Measurements from ENCODE around the gene HTR1E. TPM values are rescaled to one million over a fixed set of nuclear protein-coding genes. Genes with fewer than 3 reads are reported as not detected.
"Not testable (repeated sequence)": the region's sequence is repeated elsewhere in the genome, so short reads cannot be mapped to it uniquely, and the experiment has no call there.

The HTR1E gene
- total RNA-seq, 2 donors from 2014 or later = not detected

DNA sequence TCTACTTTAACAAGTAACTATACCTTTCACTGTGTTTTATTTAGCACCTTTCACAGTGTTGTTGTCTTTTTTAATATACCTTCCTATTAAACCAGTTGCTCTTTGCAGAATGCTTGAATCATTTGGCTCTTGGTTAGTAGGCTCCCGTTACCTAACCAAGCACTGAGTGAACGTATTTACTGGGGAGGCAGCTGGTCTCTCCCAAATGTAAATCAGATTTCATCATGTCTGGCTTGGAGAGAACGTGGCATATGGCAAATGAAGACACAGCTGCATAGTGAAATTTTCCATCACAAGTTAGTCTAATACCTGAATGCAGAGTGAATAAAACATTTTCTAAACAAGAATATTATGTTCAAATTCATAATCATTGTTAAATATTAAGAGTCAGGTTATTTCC is 12.4 kb downstream of the HTR1E start:
- ATAC-seq = no peak
- H3K9me3 ChIP-seq (ENCODE audit: control insufficient read depth, low read length, poor library complexity, severe bottlenecking) = no peaks in the 10 kb centered on the region
- Mint-ChIP-seq H3K36me3 (ENCODE audit: low read depth) (no peaks in the 10 kb centered on the region), H3K27me3 (peaks cover 10% of the 10 kb centered on the region), H3K4me3 (no peak overlapping the region), H3K27ac (no peak overlapping the region), H3K4me1 (no peaks in the 10 kb centered on the region)
- no peak for DNase-seq

DNA sequence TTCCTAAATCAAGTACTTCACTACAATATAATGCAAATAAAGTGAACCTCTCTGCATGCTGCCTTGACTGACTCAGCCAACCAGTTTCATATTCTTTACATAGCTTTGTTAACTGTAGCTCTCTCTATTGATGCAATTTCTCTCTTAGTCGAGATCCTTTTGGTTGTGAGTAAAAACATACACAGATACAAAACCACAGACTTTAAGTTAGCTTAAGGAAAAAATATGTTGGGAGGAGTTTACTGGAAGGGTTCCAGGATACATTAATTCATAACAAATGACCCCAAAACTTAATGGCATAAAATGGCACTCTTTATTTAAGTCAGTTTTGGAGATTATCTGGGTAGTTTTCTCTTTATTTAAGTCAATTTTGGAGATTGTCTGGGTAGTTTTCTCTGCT is 15.7 kb downstream of the HTR1E start:
- Mint-ChIP-seq H3K36me3 (ENCODE audit: low read depth) (no peaks in the 10 kb centered on the region), H3K27ac (no peak overlapping the region), H3K4me1 (no peaks in the 10 kb centered on the region), H3K27me3 (peaks cover 10% of the 10 kb centered on the region), H3K4me3 (no peak overlapping the region)
- no peak for DNase-seq
- no peak for ATAC-seq
- H3K9me3 ChIP-seq (ENCODE audit: control insufficient read depth, low read length, poor library complexity, severe bottlenecking) = no peaks in the 10 kb centered on the region

DNA sequence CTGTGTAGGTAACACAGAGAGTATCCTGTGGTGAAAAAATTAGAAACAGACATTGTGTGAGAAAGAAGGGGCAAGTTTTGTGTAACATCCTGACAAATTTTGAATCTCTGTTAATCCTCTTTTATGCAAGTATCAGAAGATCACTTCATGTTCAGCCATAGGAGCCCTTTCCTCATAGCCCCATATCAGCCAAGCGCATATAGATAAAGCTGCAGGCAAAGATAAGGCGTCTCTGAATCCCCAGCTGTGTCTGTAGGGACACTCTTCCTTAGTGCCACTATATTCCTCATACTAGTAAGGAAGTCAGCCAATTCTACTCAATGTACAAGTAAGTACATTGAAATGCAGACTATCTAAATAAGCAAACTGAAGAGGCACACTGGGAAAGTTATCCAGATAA is 22.3 kb downstream of the HTR1E start:
- DNase-seq = no peak
- Mint-ChIP-seq H3K36me3 (ENCODE audit: low read depth) (no peaks in the 10 kb centered on the region), H3K4me3 (no peak overlapping the region), H3K27me3 (peaks cover 12% of the 10 kb centered on the region), H3K4me1 (no peaks in the 10 kb centered on the region), H3K27ac (no peak overlapping the region)
- no peak for ATAC-seq
- no peaks in the 10 kb centered on the region for H3K9me3 ChIP-seq (ENCODE audit: control insufficient read depth, low read length, poor library complexity, severe bottlenecking)

DNA sequence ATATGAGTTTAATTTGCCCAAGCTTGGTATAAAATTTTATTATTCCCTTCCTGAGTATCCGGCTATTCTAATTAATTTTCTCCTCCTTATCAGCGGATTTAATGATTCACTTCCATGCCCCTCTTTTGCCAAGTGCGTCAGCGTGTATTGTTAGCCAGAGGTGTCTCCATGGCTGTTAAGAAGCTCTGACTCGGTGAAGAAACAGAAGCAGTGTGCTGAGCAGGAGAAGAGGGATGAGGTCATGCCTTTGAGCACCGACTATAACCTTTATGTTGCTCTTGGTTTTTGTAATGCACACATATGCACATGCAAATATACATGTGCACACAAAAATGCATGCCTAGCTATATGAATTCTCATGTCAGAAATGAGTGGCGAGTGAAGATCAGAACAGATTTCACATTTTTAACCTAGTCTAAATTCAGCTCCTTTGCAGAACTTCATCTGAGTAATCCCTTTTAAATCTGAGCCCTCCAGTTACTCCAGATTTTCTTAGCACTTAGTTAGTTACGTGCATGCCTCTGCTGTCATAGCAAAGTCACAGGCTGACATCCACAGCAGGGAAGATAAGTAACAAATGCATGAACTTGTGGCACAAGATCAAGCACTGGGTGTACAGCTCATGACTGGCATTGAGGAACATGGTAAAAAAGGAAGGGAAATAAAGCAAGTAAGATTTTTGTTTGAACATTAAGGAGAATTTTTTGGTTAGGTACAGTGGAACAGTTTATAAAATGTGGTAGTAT is 24.3 kb downstream of the HTR1E start:
- Mint-ChIP-seq H3K4me3 (no peak overlapping the region), H3K4me1 (no peaks in the 10 kb centered on the region), H3K36me3 (ENCODE audit: low read depth) (no peaks in the 10 kb centered on the region), H3K27ac (no peak overlapping the region), H3K27me3 (peaks cover 28% of the 10 kb centered on the region)
- no peaks in the 10 kb centered on the region for H3K9me3 ChIP-seq (ENCODE audit: control insufficient read depth, low read length, poor library complexity, severe bottlenecking)
- DNase-seq (no peak), ATAC-seq (no peak)

DNA sequence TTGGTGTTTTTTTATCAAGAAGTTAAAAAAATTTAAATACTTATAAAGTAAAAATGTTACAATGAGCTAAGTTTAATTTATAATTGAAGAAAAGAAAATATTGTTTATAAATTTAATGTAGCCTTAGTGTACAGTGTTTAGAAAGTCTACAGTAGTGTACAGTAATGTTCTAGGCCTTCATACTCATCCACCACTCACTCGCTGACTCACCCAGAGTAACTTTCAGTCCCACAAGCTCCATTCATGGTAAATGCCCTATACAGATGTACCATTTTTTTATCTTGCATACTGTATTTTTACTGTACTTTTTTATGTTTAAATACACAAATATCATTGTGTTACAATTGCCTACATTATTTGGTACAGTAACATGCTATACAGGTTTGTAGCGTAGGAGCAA is 26.0 kb downstream of the HTR1E start:
- no peak for DNase-seq
- Mint-ChIP-seq H3K27ac (no peak overlapping the region), H3K27me3 (peaks cover 28% of the 10 kb centered on the region), H3K4me3 (no peak overlapping the region), H3K4me1 (no peaks in the 10 kb centered on the region), H3K36me3 (ENCODE audit: low read depth) (no peaks in the 10 kb centered on the region)
- ATAC-seq = no peak
- no peaks in the 10 kb centered on the region for H3K9me3 ChIP-seq (ENCODE audit: control insufficient read depth, low read length, poor library complexity, severe bottlenecking)

DNA sequence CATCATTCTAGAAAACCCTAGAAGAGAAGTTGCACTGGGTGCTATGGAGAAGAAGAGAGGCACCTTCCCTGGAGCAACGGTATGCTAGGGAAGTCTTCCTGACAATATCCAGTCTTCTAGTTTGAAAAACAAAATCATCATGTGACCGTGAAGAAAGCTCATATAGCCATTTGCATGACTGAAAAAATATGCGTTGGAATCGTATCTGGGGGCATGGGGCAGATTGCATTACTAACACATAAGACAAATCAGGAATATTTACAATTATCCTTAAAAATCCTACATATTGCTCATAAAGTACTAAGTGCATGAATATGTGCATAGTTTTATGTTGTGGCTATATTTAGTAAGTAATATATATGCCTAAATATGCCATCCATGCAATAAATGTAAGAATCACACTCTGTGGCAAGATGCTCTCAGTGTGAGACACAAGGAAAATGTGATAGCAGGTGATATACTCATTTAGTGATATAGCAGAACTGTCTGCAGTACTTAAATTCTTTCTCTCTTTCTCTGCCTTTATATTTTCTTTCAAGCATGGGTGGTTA is 26.8 kb downstream of the HTR1E start:
- no peaks in the 10 kb centered on the region for H3K36me3 Mint-ChIP-seq (ENCODE audit: low read depth)
- DNase-seq (no peak), ATAC-seq (no peak)
- H3K9me3 ChIP-seq (ENCODE audit: control insufficient read depth, low read length, poor library complexity, severe bottlenecking) = no peaks in the 10 kb centered on the region
- peaks cover 28% of the 10 kb centered on the region for H3K27me3 Mint-ChIP-seq
- no peaks in the 10 kb centered on the region for H3K4me1 Mint-ChIP-seq
- H3K4me3 Mint-ChIP-seq = no peak overlapping the region
- H3K27ac Mint-ChIP-seq = no peak overlapping the region

DNA sequence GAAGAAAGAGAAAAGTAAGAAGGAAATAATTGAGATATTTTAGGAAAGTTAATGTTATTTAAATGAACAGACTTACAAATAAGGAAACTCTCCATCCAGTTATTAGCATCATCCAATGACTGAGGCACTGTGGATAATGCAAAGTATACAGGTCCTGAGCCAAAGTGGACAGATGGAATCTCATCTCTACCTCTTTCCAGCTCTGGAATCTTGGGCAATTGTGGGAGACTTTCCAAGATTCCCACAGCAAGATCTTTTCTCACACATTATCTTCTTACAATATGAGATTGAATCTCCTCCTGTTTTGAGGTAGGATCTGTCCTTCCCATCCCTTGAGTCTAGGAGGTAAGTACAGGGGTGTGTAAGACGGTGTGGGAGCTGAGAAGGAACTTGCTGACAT is 28.9 kb downstream of the HTR1E start:
- H3K9me3 ChIP-seq (ENCODE audit: control insufficient read depth, low read length, poor library complexity, severe bottlenecking) = no peaks in the 10 kb centered on the region
- no peak overlapping the region for H3K4me3 Mint-ChIP-seq
- ATAC-seq = no peak
- H3K4me1 Mint-ChIP-seq = no peaks in the 10 kb centered on the region
- peaks cover 34% of the 10 kb centered on the region for H3K27me3 Mint-ChIP-seq
- H3K36me3 Mint-ChIP-seq (ENCODE audit: low read depth) = no peaks in the 10 kb centered on the region
- DNase-seq = no peak
- no peak overlapping the region for H3K27ac Mint-ChIP-seq

DNA sequence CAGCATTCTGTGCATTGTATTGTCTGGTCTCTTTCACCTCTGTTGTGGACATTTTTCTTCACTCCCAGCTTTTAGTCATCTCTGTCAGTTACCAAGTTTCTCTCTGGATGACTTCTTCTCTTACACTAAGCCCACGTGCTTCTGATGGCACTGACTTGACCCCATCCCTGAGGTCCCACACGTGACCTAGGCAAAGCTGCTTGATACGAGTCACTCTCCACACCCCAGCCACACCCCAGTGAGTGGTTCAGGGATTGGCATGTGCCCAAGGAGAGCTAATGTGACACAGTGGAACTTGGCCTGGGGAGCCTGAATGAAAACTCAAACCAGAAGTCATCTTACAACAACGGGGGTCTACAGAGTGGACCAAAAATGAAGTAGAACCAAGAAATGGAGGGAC is 32.2 kb downstream of the HTR1E start:
- Mint-ChIP-seq H3K4me3 (no peak overlapping the region), H3K27me3 (peaks cover 22% of the 10 kb centered on the region), H3K27ac (no peak overlapping the region), H3K4me1 (no peaks in the 10 kb centered on the region), H3K36me3 (ENCODE audit: low read depth) (no peaks in the 10 kb centered on the region)
- DNase-seq = no peak
- H3K9me3 ChIP-seq (ENCODE audit: control insufficient read depth, low read length, poor library complexity, severe bottlenecking) = no peaks in the 10 kb centered on the region
- no peak for ATAC-seq

DNA sequence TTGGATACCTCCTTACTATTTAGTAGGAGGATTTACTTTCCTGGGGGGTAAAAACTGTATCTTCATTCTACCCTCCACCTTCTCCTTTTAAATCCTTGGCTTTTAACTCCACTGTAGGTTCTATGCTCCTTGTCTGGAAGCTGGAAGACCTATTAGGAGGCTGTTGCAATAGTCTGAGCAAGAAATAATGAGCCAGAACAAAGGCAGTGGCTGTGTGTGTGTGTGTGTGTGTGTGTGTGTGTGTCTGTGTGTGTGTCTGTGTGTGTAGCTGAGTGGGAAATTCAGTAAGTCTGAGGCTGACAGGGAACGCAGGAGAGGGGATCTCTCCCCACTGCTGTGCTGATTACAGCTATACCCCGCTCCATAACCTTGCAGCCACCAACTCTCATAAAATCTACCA is 35.8 kb downstream of the HTR1E start:
- Mint-ChIP-seq H3K36me3 (ENCODE audit: low read depth) (no peaks in the 10 kb centered on the region), H3K4me1 (no peaks in the 10 kb centered on the region), H3K4me3 (no peak overlapping the region), H3K27ac (no peak overlapping the region), H3K27me3 (peaks cover 15% of the 10 kb centered on the region)
- no peak for DNase-seq
- H3K9me3 ChIP-seq (ENCODE audit: control insufficient read depth, low read length, poor library complexity, severe bottlenecking) = no peaks in the 10 kb centered on the region
- no peak for ATAC-seq

DNA sequence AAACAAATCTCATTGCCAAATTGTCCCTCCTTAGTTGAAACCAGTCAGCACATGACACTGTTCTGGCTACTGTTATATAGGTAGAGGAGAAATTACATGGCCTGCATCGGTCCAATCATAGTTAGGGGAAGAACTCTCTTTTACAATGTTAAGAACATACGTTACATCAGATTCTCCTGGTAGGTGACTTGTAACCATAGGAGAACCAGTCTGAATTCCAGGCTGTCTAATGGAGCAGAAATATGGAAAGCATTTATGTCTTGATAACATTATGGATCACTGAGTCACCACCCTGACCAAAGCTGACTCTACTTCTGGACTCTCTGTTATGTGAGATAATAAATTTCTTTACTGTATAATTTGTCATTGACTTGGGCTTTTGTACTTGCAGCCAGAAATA is 40.9 kb downstream of the HTR1E start:
- no peaks in the 10 kb centered on the region for H3K4me1 Mint-ChIP-seq

DNA sequence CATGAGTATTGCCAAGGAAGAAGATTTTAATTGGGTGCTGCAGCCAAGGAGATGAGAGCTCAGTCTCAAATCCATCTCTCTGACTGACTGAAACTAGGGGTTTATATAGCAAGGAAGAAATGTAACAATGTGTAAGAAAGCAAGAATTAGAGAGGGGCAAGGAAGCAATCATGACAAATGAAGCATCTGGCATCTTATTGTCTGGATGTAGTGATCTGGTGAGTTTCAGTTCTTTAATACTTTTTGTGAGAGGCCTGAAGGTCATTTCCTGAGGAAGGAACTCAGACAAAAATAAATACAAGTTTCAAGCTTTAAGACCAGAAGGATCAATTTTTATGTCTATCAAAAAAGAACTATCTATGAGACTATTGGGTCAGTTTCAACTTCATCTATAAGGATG is 64.2 kb downstream of the HTR1E start:
- H3K9me3 ChIP-seq (ENCODE audit: control insufficient read depth, low read length, poor library complexity, severe bottlenecking) = no peaks in the 10 kb centered on the region
- no peaks in the 10 kb centered on the region for H3K4me1 Mint-ChIP-seq
- no peak for ATAC-seq
- H3K27ac Mint-ChIP-seq = no peak overlapping the region
- no peaks in the 10 kb centered on the region for H3K36me3 Mint-ChIP-seq (ENCODE audit: low read depth)
- DNase-seq = no peak
- no peaks in the 10 kb centered on the region for H3K27me3 Mint-ChIP-seq
- H3K4me3 Mint-ChIP-seq = no peak overlapping the region

More for the DNA sequence above, 40.9 kb downstream of the HTR1E start:
- DNase-seq = no peak
- no peak overlapping the region for H3K4me3 Mint-ChIP-seq
- peaks cover 33% of the 10 kb centered on the region for H3K27me3 Mint-ChIP-seq
- no peak overlapping the region for H3K27ac Mint-ChIP-seq
- H3K9me3 ChIP-seq (ENCODE audit: control insufficient read depth, low read length, poor library complexity, severe bottlenecking) = no peaks in the 10 kb centered on the region
- H3K36me3 Mint-ChIP-seq (ENCODE audit: low read depth) = no peaks in the 10 kb centered on the region
- ATAC-seq = no peak

DNA sequence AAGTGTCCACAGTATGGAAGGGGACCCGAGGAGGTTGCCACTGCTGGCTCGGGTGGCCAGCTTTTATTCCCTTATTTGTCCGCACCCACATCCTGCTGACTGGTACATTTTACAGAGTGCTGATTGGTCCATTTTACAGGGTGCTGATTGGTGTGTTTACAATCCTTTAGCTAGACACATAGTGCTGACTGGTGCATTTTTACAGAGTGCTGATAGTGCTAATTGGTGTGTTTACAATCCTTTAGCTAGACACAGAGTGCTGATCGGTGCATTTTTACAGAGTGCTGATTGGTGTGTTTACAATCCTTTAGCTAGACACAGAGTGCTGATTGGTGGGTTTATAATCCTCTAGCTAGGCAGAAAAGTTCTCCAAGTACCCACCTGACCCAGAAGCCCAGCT is 65.1 kb downstream of the HTR1E start:
- H3K4me1 Mint-ChIP-seq; DNase-seq; ATAC-seq; H3K27me3 Mint-ChIP-seq; H3K9me3 ChIP-seq (ENCODE audit: control insufficient read depth, low read length, poor library complexity, severe bottlenecking); H3K36me3 Mint-ChIP-seq (ENCODE audit: low read depth); H3K4me3 Mint-ChIP-seq; H3K27ac Mint-ChIP-seq: not testable (repeated sequence)

DNA sequence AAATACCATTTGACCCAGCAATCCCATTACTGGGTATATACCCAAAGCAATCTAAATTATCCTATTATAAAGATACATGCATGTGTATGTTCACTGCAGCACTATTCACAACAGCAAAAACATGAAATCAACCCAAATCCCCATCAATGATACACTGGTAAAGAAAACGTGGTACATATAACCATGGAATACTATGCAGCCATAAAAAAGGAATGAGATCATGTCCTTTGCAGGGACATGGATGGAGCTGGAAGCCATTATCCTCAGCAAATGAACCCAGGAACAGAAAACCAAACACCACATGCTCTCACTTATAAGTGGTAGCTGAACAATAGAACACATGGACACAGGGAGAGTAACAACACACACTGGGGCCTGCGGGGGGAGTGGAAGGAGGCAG is 69.2 kb downstream of the HTR1E start:
- not testable (repeated sequence) for DNase-seq; H3K36me3 Mint-ChIP-seq (ENCODE audit: low read depth); H3K27ac Mint-ChIP-seq; H3K9me3 ChIP-seq (ENCODE audit: control insufficient read depth, low read length, poor library complexity, severe bottlenecking); H3K27me3 Mint-ChIP-seq; H3K4me1 Mint-ChIP-seq; ATAC-seq; H3K4me3 Mint-ChIP-seq

DNA sequence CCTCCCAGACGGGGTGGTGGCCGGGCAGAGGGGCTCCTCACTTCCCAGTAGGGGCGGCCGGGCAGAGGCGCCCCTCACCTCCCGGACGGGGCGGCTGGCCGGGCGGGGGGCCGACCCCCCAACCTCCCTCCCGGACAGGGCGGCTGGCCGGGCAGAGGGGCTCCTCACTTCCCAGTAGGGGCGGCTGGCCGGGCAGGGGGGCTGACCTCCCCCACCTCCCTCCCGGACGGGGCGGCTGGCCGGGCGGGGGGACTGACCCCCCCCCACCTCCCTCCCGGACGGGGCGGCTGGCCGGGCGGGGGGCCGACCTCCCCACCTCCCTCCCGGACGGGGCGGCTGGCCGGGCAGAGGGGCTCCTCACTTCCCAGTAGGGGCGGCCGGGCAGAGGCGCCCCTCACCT is 72.3 kb downstream of the HTR1E start:
- H3K36me3 Mint-ChIP-seq (ENCODE audit: low read depth); H3K9me3 ChIP-seq (ENCODE audit: control insufficient read depth, low read length, poor library complexity, severe bottlenecking); H3K27ac Mint-ChIP-seq; DNase-seq; ATAC-seq; H3K4me1 Mint-ChIP-seq; H3K4me3 Mint-ChIP-seq; H3K27me3 Mint-ChIP-seq: not testable (repeated sequence)

Data from T-helper 17 cell (primary cell).